H1 (cell line): ENCODE results near the gene LTO1. TPM values are rescaled to one million over a fixed set of nuclear protein-coding genes. Genes with fewer than 3 reads are reported as not detected.

Experiments
- KDM5A ChIP-seq: fragments of 200-600 bp; IDR thresholded peaks from 2 replicates; pipeline ENCODE4 v1.7.1; 2012; ENCODE audit warnings: mild to moderate bottlenecking, low read length, inconsistent platforms, mixed read lengths
- MAFK ChIP-seq: IDR thresholded peaks from 2 replicates; pipeline ENCODE4 v1.6.1; 2012; ENCODE audit warnings: low read depth, mild to moderate bottlenecking, improper control_type of control experiment, low read length
- POU5F1 ChIP-seq: IDR thresholded peaks from 2 replicates; pipeline ENCODE4 v1.6.1; 2011; ENCODE audit warnings: low read depth, mild to moderate bottlenecking, low read length, moderate library complexity
- RFX5 ChIP-seq: IDR thresholded peaks from 2 replicates; pipeline ENCODE4 v1.6.1; 2011; ENCODE audit warnings: low read depth, low read length, improper control_type of control experiment, borderline replicate concordance
- SIX5 ChIP-seq: IDR thresholded peaks from 2 replicates; pipeline ENCODE4 v1.6.1; 2011; ENCODE audit warnings: mild to moderate bottlenecking, low read depth, low read length
- polyA plus RNA-seq, 7 experiments: library from polyadenylated mRNA; depleted of rRNA in 3 of 7; stranded (reverse) in 5 of 7; unstranded in 2 of 7; fragments of >200 nt in 5 of 7; fragments of 200-250 nt in 2 of 7; gene quantifications; 1 replicate in 5 of 7; 2 replicates in 1 of 7; 4 replicates in 1 of 7; pipeline versions ENCODE4 v1.2.1 to v1.2.3, GENCODE V29; 2011 to 2013; ENCODE audit warnings: missing spikeins in 2 of 7, mixed read lengths in 2 of 7
- total RNA-seq: library from RNA; stranded (reverse); fragmentation: NEBNext Ultra II Directional; extraction: Animal tissue kit (Norgen Biotek cat#: 25700); gene quantifications from 2 replicates; pipeline ENCODE4 v1.2.1, GENCODE V29; 2021
- TF ChIP-seq, protein P1 (sequence below), 3 experiments: IDR thresholded peaks; 1 replicate in 2 of 3; 2 replicates in 1 of 3; pipeline versions ENCODE4 v1.5.1 to v1.6.1; 2011; ENCODE audit warnings: low read length in 3 of 3, mild to moderate bottlenecking in 3 of 3, inconsistent platforms in 2 of 3, low read depth in 1 of 3, moderate library complexity in 1 of 3; ENCODE audit not compliant: insufficient read depth in 1 of 3; ENCODE audit errors: control extremely low read depth in 1 of 3
- TF ChIP-seq, protein P2 (sequence below): fragments of 300-600 bp; sonication (generic); IDR thresholded peaks from 2 replicates; pipeline ENCODE4 v1.7.1; 2012; ENCODE audit warnings: low read length, moderate library complexity, mild to moderate bottlenecking, inconsistent platforms; ENCODE audit not compliant: insufficient replicate concordance

LTO1 gene
- total and polyA plus RNA-seq, 2 of the 8 experiments (the other 6 are each of a cell fraction or from before 2014, with no cell fraction given): 15.4 to 21.3 TPM

DNA sequence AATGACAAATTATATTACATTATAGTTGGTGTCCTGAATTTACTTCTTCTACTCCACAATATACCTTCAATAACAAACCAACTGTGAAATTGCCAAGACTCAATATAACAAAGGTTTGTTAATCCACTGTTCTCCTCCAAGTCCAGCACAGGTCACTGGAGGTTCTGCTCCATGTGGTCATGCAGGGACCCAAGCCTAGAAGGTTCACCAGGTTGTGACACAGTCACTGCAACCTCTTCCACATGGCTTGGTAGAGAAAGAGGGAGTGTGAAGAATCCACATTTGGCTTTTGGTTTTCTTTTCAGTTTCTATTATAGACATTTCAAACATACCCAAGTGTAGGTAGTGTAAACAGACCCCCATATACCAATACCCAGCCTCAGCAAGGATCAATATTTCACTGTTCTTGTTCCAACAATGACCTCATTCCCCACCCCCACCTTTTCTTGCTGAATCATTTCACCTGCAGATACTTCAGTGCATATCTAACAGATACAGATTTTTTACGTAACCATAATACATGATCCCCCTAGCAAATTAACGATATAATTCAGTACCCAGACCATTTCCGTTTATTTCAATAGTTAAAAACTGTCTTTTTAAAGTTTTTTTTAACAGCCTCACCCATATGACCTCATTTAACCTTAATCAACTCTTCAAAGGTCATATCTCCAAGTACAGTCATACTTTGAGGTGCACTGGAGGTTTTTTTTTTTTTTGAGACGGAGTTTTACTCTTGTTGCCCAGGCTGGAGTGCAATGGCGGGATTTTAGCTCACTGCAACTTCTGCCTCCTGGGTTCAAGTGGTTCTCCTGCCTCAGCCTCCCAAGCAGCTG lies 14.5 kb upstream of the LTO1 start (continued):
- no peak for TF ChIP-seq MAFK
- TF ChIP-seq, protein P1, sequence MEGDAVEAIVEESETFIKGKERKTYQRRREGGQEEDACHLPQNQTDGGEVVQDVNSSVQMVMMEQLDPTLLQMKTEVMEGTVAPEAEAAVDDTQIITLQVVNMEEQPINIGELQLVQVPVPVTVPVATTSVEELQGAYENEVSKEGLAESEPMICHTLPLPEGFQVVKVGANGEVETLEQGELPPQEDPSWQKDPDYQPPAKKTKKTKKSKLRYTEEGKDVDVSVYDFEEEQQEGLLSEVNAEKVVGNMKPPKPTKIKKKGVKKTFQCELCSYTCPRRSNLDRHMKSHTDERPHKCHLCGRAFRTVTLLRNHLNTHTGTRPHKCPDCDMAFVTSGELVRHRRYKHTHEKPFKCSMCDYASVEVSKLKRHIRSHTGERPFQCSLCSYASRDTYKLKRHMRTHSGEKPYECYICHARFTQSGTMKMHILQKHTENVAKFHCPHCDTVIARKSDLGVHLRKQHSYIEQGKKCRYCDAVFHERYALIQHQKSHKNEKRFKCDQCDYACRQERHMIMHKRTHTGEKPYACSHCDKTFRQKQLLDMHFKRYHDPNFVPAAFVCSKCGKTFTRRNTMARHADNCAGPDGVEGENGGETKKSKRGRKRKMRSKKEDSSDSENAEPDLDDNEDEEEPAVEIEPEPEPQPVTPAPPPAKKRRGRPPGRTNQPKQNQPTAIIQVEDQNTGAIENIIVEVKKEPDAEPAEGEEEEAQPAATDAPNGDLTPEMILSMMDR (IDR thresholded peaks at IDR 0.05; ENCODE audit: control extremely low read depth in 1 of 3, insufficient read depth in 1 of 3, low read depth in 1 of 3, low read length in 3 of 3): no peak
- no peak for TF ChIP-seq SIX5
- TF ChIP-seq, protein P2, sequence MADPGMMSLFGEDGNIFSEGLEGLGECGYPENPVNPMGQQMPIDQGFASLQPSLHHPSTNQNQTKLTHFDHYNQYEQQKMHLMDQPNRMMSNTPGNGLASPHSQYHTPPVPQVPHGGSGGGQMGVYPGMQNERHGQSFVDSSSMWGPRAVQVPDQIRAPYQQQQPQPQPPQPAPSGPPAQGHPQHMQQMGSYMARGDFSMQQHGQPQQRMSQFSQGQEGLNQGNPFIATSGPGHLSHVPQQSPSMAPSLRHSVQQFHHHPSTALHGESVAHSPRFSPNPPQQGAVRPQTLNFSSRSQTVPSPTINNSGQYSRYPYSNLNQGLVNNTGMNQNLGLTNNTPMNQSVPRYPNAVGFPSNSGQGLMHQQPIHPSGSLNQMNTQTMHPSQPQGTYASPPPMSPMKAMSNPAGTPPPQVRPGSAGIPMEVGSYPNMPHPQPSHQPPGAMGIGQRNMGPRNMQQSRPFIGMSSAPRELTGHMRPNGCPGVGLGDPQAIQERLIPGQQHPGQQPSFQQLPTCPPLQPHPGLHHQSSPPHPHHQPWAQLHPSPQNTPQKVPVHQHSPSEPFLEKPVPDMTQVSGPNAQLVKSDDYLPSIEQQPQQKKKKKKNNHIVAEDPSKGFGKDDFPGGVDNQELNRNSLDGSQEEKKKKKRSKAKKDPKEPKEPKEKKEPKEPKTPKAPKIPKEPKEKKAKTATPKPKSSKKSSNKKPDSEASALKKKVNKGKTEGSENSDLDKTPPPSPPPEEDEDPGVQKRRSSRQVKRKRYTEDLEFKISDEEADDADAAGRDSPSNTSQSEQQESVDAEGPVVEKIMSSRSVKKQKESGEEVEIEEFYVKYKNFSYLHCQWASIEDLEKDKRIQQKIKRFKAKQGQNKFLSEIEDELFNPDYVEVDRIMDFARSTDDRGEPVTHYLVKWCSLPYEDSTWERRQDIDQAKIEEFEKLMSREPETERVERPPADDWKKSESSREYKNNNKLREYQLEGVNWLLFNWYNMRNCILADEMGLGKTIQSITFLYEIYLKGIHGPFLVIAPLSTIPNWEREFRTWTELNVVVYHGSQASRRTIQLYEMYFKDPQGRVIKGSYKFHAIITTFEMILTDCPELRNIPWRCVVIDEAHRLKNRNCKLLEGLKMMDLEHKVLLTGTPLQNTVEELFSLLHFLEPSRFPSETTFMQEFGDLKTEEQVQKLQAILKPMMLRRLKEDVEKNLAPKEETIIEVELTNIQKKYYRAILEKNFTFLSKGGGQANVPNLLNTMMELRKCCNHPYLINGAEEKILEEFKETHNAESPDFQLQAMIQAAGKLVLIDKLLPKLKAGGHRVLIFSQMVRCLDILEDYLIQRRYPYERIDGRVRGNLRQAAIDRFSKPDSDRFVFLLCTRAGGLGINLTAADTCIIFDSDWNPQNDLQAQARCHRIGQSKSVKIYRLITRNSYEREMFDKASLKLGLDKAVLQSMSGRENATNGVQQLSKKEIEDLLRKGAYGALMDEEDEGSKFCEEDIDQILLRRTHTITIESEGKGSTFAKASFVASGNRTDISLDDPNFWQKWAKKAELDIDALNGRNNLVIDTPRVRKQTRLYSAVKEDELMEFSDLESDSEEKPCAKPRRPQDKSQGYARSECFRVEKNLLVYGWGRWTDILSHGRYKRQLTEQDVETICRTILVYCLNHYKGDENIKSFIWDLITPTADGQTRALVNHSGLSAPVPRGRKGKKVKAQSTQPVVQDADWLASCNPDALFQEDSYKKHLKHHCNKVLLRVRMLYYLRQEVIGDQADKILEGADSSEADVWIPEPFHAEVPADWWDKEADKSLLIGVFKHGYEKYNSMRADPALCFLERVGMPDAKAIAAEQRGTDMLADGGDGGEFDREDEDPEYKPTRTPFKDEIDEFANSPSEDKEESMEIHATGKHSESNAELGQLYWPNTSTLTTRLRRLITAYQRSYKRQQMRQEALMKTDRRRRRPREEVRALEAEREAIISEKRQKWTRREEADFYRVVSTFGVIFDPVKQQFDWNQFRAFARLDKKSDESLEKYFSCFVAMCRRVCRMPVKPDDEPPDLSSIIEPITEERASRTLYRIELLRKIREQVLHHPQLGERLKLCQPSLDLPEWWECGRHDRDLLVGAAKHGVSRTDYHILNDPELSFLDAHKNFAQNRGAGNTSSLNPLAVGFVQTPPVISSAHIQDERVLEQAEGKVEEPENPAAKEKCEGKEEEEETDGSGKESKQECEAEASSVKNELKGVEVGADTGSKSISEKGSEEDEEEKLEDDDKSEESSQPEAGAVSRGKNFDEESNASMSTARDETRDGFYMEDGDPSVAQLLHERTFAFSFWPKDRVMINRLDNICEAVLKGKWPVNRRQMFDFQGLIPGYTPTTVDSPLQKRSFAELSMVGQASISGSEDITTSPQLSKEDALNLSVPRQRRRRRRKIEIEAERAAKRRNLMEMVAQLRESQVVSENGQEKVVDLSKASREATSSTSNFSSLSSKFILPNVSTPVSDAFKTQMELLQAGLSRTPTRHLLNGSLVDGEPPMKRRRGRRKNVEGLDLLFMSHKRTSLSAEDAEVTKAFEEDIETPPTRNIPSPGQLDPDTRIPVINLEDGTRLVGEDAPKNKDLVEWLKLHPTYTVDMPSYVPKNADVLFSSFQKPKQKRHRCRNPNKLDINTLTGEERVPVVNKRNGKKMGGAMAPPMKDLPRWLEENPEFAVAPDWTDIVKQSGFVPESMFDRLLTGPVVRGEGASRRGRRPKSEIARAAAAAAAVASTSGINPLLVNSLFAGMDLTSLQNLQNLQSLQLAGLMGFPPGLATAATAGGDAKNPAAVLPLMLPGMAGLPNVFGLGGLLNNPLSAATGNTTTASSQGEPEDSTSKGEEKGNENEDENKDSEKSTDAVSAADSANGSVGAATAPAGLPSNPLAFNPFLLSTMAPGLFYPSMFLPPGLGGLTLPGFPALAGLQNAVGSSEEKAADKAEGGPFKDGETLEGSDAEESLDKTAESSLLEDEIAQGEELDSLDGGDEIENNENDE: no peak
- no peak for TF ChIP-seq POU5F1
- TF ChIP-seq KDM5A: no peak
- no peak for TF ChIP-seq RFX5
